Ascending aorta (tissue), 2 donors: ENCODE data around the gene FABP2. TPM values are rescaled to one million over a fixed set of nuclear protein-coding genes. Genes with fewer than 3 reads are reported as not detected.
"Not testable (repeated sequence)": the region's sequence is repeated elsewhere in the genome, so short reads cannot be mapped to it uniquely, and the experiment has no call there.

ENCODE experiments used
- DNase-seq, 2 donors: peaks; one replicate each; pipeline ENCODE4 v3.0.0-alpha.2; 2019; ENCODE audit warnings: low spot score in 2 of 2
- H3K27ac ChIP-seq, 2 donors: fragments of 200-600 bp; sonication (generic); one replicate each; pipeline ENCODE4 v1.5.1; 2016 to 2017; ENCODE audit warnings: mild to moderate bottlenecking in 1 of 2
- H3K27me3 ChIP-seq: fragments of 200-600 bp; sonication (generic); one replicate; pipeline ENCODE4 v1.5.1; 2017
- H3K36me3 ChIP-seq, 2 donors: fragments of 200-600 bp; sonication (generic); one replicate each; pipeline ENCODE4 v1.5.1; 2016
- H3K4me1 ChIP-seq, 2 donors: fragments of 200-600 bp; sonication (generic); one replicate each; pipeline ENCODE4 v1.5.1; 2016 to 2017; ENCODE audit warnings: mild to moderate bottlenecking in 1 of 2
- H3K4me3 ChIP-seq, 2 donors: fragments of 200-600 bp; sonication (generic); one replicate each; pipeline ENCODE4 v1.5.1; 2016 to 2017; ENCODE audit warnings: mild to moderate bottlenecking in 1 of 2
- H3K9me3 ChIP-seq, 2 donors: fragments of 200-600 bp; sonication (generic); one replicate each; pipeline ENCODE4 v1.5.1; 2016
- intact Hi-C: fragments of 100-400 bp; cut with DNase I; formaldehyde crosslinking; loops from one replicate; pipeline ENCODE4 v1.15.1; 2023
- total RNA-seq: library from RNA; depleted of rRNA; stranded (reverse); fragments of >200 nt; gene quantifications from one replicate; pipeline ENCODE4 v1.1.0, GENCODE V29; 2016
- TF ChIP-seq, protein P1 (sequence below), 3 experiments: fragments of 200-600 bp in 2 of 3; fragments of 450-650 bp in 1 of 3; sonication (generic) in 2 of 3; IDR thresholded peaks; one replicate each; pipeline ENCODE4 v1.5.1; 2016 to 2019; ENCODE audit warnings: antibody characterized with exemption in 3 of 3, mild to moderate bottlenecking in 1 of 3, moderate library complexity in 1 of 3

Gene FABP2
- total RNA-seq, 1 donor from 2014 or later: not detected

GRCh38 chr4:119339895-119340294, 18.0 kb upstream of the FABP2 start:
- H3K27me3 ChIP-seq, H3K36me3 ChIP-seq, intact Hi-C loops, H3K4me1 ChIP-seq, DNase-seq, H3K4me3 ChIP-seq, H3K9me3 ChIP-seq, H3K27ac ChIP-seq: not testable (repeated sequence)

DNA sequence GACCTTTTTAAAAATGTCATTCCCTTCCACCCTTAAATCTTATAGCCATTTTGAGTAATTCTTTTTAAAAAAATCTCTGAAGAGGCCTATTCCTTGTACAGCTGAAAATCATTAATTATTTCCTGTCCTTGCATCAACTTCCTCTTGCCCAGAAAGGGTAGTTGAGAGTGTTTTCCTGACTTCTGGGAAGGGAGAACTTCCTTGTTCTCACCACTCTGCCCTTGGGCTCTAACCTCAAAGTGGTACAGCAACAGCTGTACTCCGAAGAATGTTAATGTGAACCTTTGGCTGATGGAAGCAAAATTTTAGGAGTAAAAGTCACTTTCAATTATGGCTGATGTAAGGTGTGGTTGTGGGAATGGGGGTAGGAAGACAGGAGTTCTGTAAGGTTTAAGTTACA, 15.1 kb upstream of the FABP2 start:
- Histone ChIP-seq H3K4me3 (no peak overlapping the region), H3K36me3 (no peaks in the 10 kb centered on the region), H3K27ac (no peak overlapping the region), H3K9me3 (no peaks in the 10 kb centered on the region), H3K4me1 (no peaks in the 10 kb centered on the region), H3K27me3 (no peaks in the 10 kb centered on the region)
- intact Hi-C loops: no loop called here
- DNase-seq: no peak
- TF ChIP-seq, protein P1, sequence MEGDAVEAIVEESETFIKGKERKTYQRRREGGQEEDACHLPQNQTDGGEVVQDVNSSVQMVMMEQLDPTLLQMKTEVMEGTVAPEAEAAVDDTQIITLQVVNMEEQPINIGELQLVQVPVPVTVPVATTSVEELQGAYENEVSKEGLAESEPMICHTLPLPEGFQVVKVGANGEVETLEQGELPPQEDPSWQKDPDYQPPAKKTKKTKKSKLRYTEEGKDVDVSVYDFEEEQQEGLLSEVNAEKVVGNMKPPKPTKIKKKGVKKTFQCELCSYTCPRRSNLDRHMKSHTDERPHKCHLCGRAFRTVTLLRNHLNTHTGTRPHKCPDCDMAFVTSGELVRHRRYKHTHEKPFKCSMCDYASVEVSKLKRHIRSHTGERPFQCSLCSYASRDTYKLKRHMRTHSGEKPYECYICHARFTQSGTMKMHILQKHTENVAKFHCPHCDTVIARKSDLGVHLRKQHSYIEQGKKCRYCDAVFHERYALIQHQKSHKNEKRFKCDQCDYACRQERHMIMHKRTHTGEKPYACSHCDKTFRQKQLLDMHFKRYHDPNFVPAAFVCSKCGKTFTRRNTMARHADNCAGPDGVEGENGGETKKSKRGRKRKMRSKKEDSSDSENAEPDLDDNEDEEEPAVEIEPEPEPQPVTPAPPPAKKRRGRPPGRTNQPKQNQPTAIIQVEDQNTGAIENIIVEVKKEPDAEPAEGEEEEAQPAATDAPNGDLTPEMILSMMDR (IDR thresholded peaks at IDR 0.05): no peak

GRCh38 chr4:119336332-119336979, 14.5 kb upstream of the FABP2 start:
- H3K36me3 ChIP-seq, H3K9me3 ChIP-seq, H3K4me1 ChIP-seq, H3K27ac ChIP-seq, H3K4me3 ChIP-seq, H3K27me3 ChIP-seq, DNase-seq, intact Hi-C loops: not testable (repeated sequence)

DNA sequence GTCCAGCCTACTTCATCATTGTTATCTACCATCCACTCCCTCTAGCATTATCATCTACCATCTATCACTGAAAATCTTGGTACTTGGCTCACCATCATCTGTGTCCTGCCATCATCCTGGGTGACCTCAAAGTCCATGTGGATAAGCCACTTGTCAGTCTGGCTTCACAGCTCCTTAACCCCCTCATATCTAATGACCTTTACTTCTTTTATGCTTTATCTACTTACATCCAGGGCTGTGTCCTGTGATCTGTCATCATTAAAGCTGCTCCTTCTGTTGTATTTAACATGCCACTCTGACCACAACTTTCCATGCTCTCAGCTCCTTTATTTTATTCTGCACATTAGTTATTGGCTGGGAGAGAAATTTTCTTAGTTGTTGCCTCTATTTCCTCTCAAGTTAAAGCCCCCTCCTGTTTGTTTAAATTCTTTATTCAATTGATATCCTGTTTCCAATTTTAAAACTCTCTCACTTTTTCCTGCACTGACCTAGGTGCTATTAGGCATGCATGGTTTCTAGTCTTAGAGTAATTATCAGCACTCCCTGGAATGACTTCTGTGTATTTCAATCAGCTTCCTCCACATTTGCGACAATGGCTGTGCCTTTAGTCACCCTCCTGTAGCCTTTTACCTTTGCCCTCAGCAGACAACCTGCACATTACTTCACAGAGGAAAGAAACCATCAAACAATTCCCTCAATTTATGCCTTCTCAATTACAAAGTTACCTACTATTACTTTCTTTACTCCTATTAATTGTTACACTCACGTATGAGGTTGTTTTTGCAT, 8.1 kb upstream of the FABP2 start:
- Histone ChIP-seq H3K4me3 (no peak overlapping the region), H3K4me1 (no peaks in the 10 kb centered on the region), H3K36me3 (no peaks in the 10 kb centered on the region), H3K27me3 (no peaks in the 10 kb centered on the region), H3K27ac (no peak overlapping the region), H3K9me3 (no peaks in the 10 kb centered on the region)
- no peak for DNase-seq
- intact Hi-C loops: no loop called here
- TF ChIP-seq, protein P1 (IDR thresholded peaks at IDR 0.05): no peak

GRCh38 chr4:119328695-119329094, 6.8 kb upstream of the FABP2 start:
- TF ChIP-seq, protein P1 (IDR thresholded peaks at IDR 0.05): no peak
- Histone ChIP-seq H3K27me3 (no peaks in the 10 kb centered on the region), H3K9me3 (no peaks in the 10 kb centered on the region), H3K27ac (no peak overlapping the region), H3K4me1 (no peaks in the 10 kb centered on the region), H3K36me3 (no peaks in the 10 kb centered on the region), H3K4me3 (no peak overlapping the region)
- intact Hi-C loops: no loop called here
- no peak for DNase-seq

DNA sequence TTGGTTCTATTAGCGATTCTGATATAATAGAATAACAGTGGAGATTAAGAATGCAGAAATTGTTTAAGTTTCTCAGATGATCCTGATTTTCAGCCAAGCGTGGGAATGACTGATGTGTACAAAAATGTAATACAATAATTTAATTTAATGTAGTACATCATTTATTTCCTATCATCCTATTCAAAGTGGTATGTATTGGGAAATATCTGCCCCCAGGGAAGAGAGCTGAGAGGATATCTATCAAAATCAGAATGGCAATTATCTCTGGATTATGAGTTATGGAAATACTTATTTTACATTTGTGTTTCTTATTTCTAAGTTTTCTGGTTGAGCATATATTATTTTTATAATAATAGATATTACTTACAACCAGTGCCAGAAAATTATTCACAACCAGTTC, 3.9 kb downstream of the FABP2 start:
- Histone ChIP-seq H3K36me3 (no peaks in the 10 kb centered on the region), H3K27ac (no peak overlapping the region), H3K4me3 (no peak overlapping the region), H3K4me1 (peaks cover 4 to 10% of the 10 kb centered on the region in 2 donors), H3K27me3 (no peaks in the 10 kb centered on the region), H3K9me3 (no peaks in the 10 kb centered on the region)
- DNase-seq: no peak
- TF ChIP-seq, protein P1 (IDR thresholded peaks at IDR 0.05): no peak
- intact Hi-C loops: loop anchor here (10.0 kb wide), 1 partner anchor 137 kb away; no protein-coding TSS in a partner anchor
